A172 (cell line): ENCODE results near the gene SCCPDH. TPM values are rescaled to one million over a fixed set of nuclear protein-coding genes. Genes with fewer than 3 reads are reported as not detected.

Source experiments
- DNase-seq: peaks from one replicate; pipeline ENCODE4 v3.0.0-alpha.2; 2015; ENCODE audit warnings: low spot score
- total RNA-seq: library from RNA; depleted of rRNA; stranded (reverse); fragments of >200 nt; shearing (Covaris generic); gene quantifications from 2 replicates; pipeline ENCODE4 v1.2.3, GENCODE V29; 2014

Gene SCCPDH
- total RNA-seq, 1 experiment from 2014 or later = 118 TPM

DNA sequence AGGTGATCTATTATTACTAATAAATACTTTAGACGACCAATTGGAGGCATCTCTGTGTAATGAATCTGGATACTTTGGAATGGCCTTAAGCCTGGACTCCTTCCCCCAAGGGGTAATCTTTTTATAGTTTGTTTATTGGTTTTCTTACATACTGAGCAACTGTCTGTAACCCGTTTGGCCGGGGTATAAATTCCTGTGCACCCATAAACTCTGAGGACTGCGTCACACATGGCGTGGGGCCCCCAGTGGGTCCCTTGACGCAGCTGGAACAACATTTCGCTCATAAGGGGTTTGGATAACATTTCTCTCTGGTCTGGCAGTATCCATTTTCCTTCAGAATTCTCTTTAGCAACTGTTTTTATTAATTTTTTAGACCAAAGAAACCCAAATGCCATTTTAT is 26.5 kb downstream of the SCCPDH start:
- DNase-seq = no peak

DNA sequence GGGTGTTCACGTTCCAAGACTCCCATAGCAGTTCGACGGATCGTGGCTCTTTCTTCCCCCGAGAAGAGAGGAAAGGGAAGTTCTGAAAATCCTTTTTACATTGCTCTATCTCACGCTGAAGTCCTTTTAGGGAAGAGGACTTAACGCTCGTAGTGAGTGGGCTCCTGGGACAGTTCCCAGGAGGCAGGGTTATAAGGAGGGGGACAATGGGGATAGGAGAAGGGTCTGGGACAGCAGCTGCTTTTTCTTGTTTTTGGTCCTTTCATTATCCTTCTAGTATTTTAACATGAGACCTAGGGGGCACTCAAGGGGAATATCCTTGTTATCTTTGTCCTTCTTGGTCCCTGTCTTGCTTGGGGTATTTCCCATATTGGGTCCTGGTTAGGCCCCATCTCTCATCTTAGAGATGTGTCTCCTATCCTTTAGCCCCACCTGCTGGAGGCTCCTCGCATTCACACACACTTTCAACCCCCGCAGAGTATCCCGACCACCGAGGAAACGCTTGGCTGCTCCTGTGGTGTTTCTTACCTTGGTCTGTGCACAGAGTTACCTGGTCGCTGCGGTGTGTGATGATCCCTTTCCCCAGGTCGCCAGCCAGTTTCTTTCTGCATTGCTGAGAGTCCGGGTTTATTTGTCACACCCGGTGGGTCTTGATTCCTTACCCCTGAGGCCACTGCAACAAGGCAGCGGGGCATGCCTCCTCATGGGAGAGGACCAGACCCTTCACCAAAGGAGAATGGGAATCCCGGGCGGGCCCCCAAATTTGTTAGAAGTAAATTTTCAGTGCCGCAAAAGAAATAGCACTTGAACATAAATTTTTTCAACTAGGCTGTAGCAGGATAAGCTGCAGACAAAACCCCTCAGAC is 29.7 kb downstream of the SCCPDH start:
- DNase-seq = peak; percentile 41

DNA sequence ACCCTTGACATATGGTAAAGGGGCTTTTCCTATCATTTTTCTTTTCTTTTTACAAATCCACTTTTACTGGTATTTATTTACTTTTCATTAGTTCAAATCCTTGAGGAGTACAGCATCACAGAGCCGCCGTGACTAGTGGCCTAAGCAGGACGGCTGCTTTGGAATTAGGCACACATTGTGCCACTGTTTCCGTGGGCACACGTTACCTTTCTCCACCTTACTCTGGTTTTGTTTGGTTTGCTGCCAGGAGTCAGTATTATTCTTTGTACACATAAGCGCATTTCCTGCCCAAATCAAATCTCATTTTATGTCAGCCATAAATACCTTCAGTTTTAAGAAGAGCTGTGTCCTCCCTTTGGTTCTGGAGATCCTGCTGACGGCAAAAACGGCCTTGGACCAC is 31.2 kb downstream of the SCCPDH start:
- no peak for DNase-seq

DNA sequence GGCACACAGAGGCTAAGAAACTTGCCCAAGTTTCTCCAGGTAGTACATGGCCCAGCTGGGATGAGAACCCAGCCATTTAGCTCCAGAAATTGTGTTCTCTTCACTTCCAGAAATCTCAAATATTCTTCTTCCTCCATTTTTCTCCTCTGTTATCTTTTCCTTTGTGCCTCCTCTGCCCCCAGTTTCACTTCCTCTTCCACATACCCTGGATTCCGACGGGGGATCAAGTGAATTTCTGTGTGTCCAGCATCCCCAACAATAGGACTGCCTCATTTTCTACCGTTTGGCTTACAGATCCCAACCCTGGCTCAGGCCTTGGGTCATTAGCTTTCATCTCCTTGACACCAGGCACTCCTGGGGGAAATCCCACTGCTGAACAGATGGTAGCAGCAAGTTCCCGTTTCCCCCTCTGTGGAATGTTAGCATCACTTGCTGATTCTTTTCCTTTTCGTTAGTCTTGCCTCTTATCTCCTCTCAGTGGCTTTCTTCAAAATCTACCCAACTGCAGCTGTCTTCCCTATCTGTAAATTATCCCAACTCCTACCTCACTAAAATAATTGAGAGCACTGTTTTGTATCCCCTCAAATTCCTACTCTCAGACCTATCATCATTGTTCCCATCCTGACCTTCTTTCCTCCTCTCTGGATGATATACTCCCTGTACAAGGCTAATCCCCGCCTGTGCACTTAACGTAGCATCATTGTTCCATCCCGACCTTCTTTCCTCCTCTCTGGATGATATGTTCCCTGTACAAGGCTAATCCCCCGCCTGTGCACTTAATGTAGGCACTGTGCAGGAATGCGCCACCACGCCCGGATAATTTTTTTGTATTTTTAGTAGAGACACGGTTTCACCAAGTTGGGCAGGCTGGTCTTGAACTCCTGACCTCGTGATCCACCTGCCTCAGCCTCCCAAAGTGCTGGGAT is 36.5 kb downstream of the SCCPDH start:
- DNase-seq = no peak

DNA sequence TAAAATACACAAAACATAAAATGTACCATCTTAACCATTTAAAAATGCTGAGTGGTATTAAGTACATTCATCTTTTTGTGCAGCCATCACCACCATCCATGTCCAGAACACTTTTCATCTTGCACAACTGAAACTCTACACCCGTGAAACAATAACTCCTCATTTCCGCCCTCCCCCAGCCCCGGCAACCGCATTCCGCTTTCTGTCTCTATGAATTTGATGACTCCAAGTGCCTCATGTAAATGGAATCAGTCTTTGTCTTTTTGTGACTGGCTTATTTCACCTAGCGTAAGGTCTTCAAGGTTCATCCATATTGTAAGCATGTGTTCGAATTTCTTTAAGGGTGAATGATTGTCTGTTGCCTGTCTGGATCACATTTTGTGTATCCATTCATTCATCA is 37.2 kb downstream of the SCCPDH start:
- no peak for DNase-seq

DNA sequence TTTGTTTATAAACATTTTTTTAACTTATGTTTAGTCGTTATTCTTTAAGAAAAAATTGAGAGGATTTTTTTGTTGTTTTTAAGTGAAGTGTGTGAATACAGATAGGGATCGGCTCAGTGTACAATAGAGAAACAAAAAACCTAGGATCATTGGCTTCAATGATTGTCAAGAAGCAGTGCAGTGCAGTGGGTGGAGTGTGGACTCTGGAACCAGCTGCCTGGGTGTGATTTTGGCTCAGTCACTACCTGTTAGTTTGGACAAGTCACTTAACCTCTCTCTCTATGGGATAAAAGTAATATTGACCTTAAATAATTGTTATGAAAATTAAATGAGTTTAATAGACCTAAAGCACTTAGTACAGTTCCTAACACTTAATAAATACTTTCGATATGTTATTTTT is 41.3 kb downstream of the SCCPDH start:
- no peak for DNase-seq

DNA sequence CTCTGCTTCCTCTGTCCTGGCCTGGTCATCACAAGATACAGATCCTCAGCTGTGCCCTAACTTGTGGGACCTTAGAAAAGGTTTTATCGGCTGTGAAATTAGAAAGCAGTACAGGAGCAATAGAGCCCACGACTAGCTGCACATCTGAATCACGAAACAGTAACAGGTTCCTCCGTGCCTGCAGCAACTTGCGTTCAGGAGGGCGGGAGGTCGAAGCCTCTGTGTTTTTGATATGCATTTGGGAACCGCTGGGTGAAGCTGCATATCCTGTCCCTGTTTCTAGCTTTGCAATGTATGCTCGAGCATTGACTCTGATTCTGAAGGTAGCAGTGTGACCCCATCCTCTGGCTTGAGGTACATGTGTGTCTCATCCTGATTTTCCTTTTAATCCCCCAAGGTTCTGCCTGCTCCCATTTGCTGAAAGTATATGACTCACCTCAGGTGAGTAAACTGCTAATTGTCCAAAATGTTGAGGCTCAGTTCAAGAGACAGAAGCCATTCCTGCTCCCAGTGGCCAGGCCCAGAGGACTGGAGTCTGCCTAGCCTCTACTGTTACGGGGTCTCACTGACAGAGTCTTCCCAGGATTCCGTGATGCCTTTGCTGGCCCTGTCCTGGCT is 44.3 kb downstream of the SCCPDH start:
- DNase-seq = no peak

DNA sequence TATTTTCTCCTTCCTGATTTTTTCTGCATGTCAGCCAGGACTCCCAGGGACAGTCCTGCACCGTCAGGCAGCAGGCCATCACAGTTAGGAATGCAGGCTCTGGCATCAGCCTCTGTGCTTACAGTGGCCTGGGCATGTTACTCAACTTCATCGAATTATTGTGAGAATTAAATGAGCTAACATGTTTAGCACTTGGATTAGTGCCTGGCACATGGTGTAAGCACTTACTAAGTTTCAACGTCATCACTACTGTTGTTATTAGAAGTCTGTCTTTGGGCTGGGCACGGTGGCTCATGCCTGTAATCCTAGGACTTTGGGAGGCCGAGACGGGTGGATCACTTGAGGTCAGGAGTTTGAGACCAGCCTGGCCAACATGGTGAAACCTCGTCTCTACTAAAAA is 45.1 kb downstream of the SCCPDH start:
- DNase-seq = no peak

DNA sequence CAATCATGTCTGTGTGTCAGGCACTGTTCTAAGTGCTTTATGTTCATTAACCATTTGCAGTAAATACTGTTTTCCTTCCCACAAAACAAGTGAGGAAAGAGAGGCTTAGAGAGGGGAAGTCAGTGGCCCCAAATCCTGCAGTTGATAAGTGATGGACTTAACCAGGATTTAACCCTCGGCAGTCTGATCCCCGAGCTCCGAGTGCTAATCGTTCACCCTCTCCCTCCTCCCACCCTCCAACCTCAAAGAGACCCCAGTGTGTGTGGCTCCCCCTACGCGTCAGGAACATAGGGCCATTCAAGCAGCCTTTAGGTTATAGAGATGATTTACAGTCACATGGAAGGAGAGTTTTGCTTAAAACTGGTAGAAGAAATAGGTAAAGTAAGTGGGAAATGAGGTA is 47.2 kb downstream of the SCCPDH start:
- DNase-seq = no peak

DNA sequence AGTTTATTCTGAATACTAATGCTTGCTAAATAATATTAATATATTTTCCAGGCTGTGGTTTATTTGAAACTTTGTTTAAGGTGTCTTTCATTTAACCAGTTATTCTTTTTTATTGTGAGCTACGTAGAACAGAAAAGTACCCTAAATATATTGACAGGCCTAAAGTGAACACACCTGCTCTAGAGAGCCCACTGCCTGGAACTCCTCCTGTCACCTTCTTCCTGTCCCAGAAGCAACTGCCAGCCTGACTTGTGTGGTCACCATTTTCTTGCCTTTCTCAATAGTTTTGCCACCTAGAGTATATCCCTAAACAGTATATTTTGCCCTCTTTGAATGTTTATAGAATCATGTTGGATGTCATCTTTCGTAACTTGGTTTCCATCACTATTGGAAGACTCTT is 48.5 kb downstream of the SCCPDH start:
- DNase-seq = no peak

DNA sequence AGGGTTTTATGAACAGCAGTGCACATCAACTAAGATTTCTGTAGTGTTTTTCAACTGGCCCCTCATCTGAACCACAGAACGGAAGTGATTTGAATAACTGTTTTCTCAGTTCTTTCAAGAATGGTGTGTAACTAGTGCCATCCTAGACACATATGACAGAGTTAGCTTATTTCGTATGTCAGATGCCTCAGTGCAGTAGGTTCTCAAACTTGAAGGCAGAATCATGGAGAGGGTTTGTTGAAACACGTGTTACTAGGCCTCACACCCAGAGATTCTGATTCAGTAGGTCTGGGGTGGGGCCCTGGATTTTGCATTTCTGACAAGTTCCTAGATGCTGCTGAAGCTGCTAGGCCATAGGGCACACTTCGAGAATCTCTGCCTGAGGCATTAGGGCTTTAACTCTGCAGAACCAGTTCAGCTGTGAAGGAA is 49.0 kb downstream of the SCCPDH start:
- no peak for DNase-seq

DNA sequence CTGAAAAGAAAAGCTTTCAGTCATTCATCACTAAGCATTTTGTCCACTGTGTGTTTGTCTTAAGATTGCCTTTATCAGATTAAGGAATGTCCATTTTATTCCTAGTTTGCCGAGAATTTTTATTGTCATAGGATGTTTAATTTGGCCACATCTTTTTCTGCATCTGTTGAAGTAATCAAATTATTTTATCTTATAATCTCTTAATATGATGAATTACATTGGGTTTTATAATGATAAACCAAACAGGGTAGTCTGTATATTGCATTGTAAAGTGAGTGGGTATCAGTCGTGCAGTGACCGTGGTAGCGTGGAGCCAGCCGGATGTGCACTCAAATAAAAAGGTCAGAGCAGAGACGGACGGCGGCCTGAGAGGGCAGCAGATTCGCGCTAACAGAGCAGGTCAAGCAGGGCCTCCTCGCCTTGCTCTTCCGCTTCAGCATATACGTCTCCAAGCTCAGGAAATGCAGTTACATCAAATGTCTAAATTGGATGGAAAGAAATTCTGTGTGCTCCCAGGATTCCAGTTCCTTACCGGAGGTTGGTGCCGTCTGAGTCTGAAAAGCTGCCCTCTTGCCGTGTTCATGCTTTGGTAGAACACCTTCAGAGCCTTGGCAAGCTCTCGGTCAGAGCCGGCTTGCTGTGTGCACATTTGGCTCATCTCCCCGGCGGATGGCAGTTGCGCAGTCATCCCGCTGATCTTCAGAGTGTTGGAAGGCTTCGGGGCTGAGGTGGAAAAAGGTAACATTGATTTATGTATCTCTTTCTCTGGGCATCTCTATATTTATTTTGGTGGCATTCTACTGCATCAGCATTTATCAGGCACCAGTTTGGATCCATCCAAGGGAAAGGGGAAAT is 51.5 kb downstream of the SCCPDH start:
- DNase-seq = no peak

DNA sequence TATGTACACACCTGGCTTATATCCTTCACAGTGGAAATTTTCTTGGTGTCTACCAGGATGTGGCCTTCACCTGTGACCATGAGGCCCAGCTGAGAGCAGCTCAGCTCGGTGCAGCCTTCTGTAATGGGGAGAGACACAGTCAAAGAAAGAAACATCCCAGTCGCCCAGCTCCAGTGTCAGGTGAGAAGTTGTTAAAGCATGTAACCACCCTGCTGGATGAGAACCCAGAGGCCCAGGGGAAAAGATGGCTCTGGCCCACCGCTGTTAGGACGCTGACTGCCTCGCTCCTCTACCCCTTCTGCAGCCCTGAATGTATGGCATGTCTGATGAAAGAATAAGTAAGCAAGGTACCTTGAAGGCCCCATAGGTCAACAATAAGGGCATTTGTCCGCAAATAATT is 52.7 kb downstream of the SCCPDH start:
- no peak for DNase-seq

DNA sequence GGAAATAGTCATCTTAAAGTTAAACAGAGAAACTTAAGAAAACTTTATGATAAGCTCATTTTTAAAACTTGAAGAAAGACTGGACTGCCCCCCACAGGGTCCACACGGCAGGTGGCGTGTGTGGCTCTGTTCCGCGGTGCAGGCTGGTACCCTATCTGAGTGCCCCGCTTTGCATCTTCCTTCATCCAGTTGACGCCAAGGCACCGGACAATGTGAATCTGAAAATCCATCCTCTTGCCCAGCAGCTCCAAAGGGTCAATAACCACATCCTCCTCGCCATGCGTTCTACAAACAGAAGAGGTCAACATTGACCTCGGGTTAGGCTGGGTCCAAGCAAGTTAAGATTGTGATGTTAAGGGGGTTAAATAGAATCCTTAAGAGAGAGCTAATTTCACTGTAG is 54.5 kb downstream of the SCCPDH start:
- DNase-seq = no peak

DNA sequence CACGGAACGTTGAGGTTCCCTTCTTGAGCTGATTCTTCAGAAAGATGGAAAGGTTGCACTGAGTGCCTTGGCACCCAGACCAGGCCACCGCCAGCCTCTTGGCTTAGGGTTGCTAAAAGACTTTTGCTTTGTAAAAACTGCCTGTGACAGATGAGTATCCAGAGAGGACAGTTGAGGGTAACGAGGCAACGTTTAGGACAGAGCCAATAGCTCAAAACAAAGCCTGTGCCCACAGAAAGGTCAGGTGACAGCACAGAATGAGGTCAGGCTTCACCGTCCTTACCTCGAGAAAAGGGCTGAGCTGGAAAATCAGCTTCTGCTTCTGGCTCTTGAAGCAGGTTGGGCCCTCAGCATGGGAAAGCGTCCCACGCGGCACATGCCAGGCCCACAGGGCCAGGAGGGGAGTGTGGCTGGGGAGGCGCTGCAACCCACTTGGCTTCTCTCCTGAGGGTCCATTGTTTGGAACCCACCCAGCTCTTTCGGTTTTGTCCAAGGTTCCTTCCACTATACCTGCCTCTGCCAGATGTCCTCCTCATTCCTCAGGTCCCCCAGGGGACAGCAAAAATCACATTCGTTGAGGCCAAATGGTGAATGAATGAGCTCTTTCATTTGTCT is 55.5 kb downstream of the SCCPDH start:
- DNase-seq = no peak

DNA sequence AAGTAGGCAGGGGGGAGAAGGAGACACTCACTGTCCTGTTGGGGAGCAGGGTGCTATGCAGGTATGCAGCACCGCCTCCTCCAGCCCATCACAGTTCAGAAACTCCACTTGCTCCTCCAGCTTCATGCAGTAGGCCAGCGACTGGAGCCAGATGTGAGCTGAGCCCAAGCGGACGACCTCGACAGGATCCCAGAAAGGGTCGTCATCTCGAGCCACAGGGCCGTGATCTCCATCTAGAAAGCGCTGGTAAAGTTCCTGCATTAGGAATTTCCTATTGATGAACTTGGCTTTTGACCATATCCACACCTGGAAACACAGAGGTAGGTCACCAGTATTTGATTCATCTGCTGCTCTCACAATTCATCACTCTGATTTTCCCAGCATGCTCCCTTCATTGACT is 56.1 kb downstream of the SCCPDH start:
- no peak for DNase-seq

DNA sequence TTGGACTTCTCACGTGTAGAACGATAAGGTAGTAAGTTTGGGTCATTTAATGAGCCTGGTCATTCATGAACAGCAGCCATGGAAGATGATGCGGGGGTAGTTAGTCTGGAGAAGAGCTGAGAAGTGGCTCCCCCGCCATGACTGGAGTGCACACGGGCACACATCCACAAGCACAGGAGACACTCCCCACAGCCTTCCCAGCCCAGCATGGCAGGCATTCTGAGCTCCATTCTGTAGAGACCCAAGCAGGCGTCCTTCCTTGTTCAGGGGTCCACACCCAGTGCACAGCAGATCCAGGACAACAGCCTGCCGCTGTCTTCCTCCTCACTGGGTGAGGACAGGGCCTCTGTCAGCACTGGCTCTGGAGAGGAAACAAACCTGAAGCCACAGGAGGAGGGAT is 57.0 kb downstream of the SCCPDH start:
- no peak for DNase-seq

DNA sequence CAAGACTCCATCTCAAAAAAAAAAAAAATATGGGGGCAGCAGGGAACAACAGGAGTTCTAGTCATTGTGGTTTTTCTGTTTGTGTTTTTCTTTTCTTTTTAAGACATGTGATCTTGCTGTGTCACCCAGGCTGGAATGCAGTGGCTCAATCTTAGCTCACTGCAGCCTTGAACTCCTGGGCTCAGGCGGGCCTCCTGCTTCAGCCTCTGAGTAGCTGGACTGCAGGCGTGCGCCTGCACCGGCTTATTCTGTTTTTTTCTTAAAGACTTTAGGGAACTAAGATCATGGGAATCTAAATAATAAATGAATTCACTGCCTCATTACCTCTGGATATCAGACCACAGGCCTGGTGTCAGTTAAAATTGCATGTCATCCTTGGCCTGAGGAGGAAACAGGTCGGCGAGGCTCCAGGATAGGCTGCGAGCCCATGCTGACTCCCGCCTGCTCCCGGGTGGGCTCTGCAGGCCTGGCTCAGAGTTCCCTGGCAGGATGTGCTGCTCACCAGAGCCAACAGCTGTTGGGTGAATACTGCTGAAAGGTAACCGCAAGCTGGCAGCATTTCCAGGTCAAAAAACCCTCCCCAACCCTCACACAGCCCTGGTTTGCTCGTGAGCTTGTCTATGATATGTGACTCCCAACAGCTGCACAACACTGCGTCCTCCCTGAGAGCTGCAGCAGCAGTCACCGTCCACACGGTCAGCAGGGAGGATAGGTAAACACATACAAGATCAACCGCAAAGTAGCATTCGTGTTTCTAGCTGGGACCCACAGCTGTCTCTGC is 58.1 kb downstream of the SCCPDH start:
- DNase-seq = peak; percentile 69

DNA sequence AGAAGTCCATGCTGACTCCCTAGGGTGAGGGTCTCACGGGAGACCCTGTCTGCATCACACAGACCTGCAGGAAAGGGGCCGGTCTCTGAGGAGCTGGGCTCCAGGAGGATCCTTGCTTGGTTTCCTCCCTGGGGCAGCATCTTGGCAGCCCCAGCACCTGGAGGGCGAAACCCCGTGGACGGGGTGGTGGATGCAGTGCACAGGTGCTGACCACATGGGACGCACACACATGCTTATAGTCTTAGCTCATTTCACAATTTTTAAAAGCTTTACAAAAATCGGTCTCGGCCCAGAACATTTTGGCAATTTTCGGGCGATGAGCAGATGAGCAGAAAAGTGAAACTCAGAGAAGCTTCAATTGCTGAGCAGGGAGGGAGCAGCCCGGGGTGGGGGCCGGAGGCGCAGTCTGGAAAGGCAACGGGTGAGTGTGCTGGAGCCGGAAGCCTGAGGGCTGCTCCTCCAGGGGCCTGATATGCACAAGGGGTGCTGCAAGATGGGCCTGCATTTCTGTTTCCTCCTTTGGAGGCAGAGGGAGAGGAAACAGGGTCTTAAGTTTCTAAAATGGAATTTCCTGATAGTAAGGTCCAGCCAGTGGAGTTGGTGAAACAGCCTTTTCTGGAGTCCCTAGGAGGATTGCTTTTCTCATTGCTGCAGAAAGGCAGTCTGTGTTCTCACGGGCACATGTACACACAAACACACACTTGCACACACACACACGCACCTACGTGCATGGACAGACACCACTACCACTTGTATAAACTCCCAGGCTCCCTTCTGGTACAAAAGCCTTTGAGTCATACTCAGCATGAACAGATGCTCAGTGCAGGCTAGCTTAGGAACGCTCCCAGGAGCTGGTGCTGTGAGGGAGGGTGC is 60.6 kb downstream of the SCCPDH start:
- DNase-seq = no peak
